Measurements from ENCODE around the gene ARHGAP26.

DNA sequence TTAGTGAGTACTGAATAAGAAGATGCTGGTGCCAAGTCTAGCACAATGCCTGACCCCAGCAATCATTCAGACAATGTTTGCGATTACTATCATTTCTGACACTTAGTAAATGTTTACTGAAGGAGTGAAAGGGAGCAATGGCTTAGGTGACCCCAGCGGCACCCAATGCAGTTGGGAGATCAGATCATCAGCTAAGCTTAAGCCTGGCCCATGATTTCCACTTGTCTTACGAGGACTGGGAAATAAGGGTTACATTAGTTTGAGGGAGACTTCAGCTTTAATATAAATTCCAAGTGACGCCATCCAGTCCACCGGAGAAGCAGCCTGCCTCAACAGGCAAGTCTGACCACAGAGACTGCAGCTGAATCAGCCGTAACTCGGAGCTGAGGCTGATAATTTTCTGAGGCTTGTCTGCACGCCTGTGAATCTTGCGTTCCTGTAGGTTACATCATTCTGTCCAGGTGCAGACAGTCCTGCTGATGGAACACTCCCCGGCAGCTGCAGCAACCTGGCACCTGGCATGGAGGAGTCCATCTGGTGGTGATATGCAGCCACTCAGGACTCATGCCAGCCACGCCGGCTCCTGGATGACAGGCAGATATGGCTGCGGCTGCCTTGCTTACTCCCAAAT, 49.4 kb upstream of the ARHGAP26 start:
- no peak for TF ChIP-seq POLR2A (IDR thresholded peaks at IDR 0.05)
- TF ChIP-seq, protein P1, sequence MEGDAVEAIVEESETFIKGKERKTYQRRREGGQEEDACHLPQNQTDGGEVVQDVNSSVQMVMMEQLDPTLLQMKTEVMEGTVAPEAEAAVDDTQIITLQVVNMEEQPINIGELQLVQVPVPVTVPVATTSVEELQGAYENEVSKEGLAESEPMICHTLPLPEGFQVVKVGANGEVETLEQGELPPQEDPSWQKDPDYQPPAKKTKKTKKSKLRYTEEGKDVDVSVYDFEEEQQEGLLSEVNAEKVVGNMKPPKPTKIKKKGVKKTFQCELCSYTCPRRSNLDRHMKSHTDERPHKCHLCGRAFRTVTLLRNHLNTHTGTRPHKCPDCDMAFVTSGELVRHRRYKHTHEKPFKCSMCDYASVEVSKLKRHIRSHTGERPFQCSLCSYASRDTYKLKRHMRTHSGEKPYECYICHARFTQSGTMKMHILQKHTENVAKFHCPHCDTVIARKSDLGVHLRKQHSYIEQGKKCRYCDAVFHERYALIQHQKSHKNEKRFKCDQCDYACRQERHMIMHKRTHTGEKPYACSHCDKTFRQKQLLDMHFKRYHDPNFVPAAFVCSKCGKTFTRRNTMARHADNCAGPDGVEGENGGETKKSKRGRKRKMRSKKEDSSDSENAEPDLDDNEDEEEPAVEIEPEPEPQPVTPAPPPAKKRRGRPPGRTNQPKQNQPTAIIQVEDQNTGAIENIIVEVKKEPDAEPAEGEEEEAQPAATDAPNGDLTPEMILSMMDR (IDR thresholded peaks at IDR 0.05), result no peak
- TF ChIP-seq EP300 (IDR thresholded peaks at IDR 0.05), result no peak
- no peak for TF ChIP-seq POLR2AphosphoS5 (IDR thresholded peaks at IDR 0.05)
